ENCODE data around the gene ALPP.
"Not testable (repeated sequence)": the region's sequence is repeated elsewhere in the genome, so short reads cannot be mapped to it uniquely, and the experiment has no call there.

ALPP gene

GRCh38 chr2:232341061-232341738 lies 37.4 kb upstream of the ALPP start:
- no peak for DNase-seq

- no peak for DNase-seq
These were observed 36.8 kb upstream of the ALPP start for GRCh38 chr2:232341739-232342126.

- DNase-seq: no peak
These were observed 35.7 kb upstream of the ALPP start for GRCh38 chr2:232342635-232343565.

DNA sequence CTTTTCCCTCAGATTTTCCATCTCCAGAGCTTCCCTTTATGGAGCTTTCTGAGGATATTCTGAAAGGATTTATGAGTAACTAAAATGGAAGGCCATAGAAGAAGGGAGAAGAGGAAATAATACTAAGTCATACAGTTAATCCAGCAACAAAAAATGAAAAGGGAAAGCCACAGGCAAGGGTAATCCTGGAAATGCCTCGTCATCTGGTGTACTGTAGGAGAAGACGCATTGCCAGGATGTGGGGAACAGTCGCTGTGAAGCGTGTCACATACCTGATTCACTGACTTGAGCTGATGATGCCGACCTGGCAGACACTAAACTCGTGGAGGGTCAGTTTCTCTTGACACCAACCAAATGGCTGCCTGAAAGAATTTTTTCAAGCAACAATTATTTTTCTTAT lies 34.7 kb upstream of the ALPP start:
- DNase-seq: no peak

DNA sequence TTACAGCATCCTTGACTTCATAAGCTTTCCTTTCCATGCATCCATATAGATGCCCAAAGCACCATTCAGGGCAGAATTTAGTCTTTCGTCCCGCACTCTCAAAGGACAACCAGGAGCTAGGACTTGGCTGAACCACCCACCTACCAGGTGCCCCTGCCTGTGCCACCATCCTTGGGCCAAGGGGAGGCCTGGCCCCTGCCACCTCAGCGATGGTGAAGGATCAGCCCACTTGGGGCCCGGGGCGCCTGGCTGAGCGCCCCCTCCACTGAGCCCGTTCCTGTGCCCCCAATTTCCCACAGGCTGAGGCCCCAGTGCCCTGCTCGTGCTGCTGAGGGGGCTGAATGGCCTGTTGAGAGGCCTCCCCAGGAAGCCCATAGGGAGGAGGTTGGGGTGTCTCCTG lies 33.3 kb upstream of the ALPP start:
- no peak for DNase-seq

DNA sequence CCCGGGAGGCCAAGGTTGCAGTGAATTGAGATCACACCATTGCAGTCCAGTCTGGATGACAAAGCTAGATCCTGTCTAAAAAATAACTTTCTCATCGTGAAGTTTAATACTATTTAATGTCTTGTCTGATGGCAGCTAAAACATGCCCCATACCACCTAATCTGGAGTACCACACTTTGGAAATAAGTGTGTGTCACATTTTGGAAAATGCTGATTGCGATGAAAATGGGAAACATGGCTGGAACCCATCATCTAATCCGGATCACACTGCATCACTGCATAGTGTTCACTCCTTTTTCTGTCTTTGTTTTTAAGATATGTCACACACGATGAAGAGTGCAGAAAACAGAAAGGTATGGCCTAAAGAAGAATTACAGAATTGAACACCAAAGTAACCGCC lies 31.2 kb upstream of the ALPP start:
- no peak for DNase-seq

GRCh38 chr2:232348936-232349335 lies 29.6 kb upstream of the ALPP start:
- no peak for DNase-seq

GRCh38 chr2:232349546-232349945 lies 29.0 kb upstream of the ALPP start:
- DNase-seq: no peak

DNA sequence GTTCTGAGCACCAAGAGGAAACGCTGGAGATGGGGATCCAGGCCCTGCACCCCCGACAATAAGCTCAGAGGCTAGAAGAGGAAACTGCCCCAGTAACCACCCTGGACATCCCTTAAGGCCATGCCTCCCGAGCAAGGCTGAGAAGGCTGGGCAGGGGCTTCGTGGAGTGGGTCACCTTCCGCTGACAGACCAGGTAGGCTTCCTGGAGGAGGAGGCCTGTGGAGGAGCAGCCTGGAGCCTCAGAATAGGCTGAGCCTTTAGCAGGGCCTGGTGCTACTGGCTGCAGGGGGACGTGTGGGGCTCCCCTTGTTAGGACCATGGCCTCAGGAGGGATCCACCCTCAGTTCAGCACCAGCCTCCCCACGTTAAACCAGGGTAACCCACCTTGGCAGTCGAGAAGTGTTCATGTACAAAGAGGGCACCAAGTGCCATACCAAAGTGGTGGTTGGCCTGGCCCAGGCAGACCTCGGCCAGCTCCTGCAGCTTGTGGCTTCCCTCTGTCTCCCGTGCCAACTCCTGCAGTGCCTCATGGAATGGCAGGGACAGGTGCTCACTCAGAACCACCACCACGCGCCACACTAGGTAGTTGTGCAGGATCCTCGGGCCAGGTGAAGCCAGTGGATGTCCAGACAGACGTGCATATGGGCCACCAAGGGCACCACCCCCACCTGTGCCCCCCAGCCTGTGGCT lies 28.5 kb upstream of the ALPP start:
- no peak for DNase-seq

- DNase-seq: no peak
These were observed 27.5 kb upstream of the ALPP start for GRCh38 chr2:232350804-232351685.

GRCh38 chr2:232351686-232352510 lies 26.7 kb upstream of the ALPP start:
- DNase-seq: no peak

GRCh38 chr2:232352511-232353091 lies 25.9 kb upstream of the ALPP start:
- no peak for DNase-seq

GRCh38 chr2:232353096-232353495 lies 25.5 kb upstream of the ALPP start:
- DNase-seq: no peak

DNA sequence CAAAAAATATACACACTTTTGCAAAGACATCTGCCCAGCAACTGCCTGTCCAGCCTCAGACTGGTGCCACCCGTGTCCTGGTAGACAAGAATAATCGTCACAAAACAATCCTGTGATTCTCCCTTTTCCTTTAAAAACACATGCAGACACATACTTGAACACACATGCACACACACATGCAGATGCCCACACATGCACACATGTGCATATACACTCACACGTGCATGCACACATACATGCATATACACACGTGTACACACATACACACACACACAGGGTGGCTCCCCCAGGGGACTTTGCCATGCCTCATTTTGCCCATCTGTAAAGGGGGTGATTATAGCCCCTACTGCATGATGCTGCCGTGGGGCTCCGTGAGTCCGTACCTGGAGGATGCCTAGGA lies 24.9 kb upstream of the ALPP start:
- DNase-seq: no peak

DNA sequence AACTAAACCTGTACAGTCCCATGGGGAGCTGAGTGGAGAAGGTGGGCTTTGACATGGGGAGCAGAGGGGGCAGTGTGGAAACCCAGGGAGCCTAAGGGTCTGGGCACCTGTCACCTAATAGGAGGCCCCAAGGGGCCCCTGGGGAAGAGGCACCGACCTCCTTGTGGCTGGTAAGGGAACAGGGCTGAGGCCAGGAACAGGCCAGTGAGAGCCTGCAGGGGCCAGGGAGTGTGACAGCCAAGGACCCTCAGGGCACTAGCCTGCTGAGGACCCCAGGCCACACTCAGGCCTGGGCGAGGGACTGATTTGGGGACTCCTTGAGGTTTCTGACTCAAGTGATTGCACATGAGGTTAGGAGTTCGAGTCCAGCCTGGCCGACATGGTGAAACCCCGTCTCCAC lies 24.5 kb upstream of the ALPP start:
- DNase-seq: no peak

GRCh38 chr2:232361646-232362045 lies 16.9 kb upstream of the ALPP start:
- no peak for DNase-seq

GRCh38 chr2:232362174-232362900 lies 16.2 kb upstream of the ALPP start:
- DNase-seq: no peak

- DNase-seq: not testable (repeated sequence)
These were observed 15.3 kb upstream of the ALPP start for GRCh38 chr2:232363064-232363783.

DNA sequence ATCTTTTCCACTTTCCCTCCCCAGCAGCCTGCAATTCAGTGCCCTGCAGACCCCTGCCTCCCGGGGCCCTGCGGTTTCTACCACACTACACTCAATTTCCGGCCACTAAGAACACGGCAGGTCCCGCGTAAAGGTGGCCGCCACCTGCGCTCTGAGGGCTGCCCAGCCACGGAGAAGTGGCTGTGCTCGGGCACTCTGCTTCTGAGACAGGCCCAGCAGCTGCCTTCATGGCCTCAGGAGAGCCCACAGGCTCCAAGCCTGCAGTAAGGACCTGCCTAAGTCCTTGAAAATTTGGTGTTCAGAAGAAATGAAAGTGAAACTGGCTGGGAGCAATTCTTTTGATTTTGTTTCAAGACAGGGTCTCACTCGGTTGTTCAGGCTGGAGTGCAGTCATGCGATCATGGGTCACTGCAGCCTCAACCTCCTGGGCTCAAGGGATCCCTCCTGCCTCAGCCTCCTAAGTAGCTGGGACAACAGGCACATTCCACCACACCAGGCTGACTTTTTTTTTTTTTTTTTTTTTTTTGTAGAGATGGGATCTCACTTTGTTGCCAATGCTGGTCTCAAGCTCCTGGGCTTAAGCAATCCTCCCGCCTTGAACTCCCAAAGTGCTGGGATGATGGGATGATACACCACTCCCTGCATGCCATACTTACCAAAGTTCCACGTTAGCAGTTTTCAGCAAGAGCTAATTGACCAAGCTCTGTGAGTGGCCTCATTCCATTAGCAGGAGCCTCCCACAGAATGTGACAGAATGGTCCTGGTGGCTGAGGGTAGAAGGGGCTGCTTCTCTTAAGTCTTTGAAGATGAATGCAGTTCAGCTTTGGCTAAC lies 14.6 kb upstream of the ALPP start:
- DNase-seq: no peak
